OCI-LY1 (cell line): ENCODE measurements around the gene FAHD1.

Experiments used
- EZH2 ChIP-seq: fragments of 200-600 bp; sonication (generic), shearing (Covaris generic); IDR thresholded peaks from 2 replicates; pipeline ENCODE4 v1.8.0; 2017; ENCODE audit warnings: borderline replicate concordance, mixed run types, mild to moderate bottlenecking, antibody characterized with exemption, low read length, moderate library complexity, mixed read lengths
- TF ChIP-seq, protein P1 (sequence below): fragments of 200-600 bp; sonication (generic), shearing (Covaris generic); IDR thresholded peaks from 2 replicates; pipeline ENCODE4 v1.5.1; 2017; ENCODE audit warnings: mild to moderate bottlenecking, antibody characterized with exemption, low read length, moderate library complexity, mixed read lengths

DNA sequence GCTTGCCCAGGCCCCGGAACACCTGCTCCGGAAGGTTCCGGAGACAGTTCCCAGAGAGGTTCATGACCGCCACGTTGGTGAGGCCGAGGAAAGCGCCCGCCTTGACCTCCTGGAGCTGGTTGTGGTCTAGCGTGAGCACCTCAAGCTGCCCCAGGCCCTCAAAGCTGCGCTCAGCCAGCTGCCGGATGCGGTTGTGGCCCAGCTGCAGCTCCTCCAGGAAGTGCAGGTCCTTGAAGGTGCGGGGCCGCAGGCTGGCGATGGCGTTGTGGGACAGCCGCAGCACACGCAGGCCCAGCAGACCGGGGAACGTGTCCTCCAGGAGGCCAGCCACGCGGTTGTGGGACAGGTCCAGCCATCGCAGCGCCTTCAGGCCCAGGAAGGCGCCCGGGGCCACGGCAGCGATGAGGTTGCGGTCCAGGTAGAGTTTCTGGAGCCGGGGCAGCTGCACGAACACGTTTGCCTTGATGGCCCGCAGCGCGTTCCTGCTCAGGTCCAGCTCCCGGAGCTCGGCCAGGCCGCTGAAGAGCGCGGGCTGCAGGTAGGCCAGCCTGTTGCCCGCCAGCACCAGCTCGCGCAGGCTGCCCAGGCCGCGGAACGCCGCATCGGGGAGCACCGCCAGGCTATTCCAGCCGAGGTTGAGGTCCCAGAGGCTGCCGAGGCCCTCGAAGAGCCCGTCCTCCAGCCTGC, 35.6 kb upstream of the FAHD1 start:
- TF ChIP-seq, protein P1, sequence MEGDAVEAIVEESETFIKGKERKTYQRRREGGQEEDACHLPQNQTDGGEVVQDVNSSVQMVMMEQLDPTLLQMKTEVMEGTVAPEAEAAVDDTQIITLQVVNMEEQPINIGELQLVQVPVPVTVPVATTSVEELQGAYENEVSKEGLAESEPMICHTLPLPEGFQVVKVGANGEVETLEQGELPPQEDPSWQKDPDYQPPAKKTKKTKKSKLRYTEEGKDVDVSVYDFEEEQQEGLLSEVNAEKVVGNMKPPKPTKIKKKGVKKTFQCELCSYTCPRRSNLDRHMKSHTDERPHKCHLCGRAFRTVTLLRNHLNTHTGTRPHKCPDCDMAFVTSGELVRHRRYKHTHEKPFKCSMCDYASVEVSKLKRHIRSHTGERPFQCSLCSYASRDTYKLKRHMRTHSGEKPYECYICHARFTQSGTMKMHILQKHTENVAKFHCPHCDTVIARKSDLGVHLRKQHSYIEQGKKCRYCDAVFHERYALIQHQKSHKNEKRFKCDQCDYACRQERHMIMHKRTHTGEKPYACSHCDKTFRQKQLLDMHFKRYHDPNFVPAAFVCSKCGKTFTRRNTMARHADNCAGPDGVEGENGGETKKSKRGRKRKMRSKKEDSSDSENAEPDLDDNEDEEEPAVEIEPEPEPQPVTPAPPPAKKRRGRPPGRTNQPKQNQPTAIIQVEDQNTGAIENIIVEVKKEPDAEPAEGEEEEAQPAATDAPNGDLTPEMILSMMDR: no peak
- TF ChIP-seq EZH2: no peak
